Liver (tissue), 9 donors: ENCODE measurements around the gene DNAAF3. TPM values are rescaled to one million over a fixed set of nuclear protein-coding genes. Genes with fewer than 3 reads are reported as not detected.

Experiments used
- DNase-seq: peaks from one replicate; pipeline ENCODE4 v3.0.0-alpha.2; 2017; ENCODE audit warnings: low spot score
- H3K27ac ChIP-seq, 2 donors: one replicate each; pipeline ENCODE4 v1.7.0; 2013; ENCODE audit warnings: inconsistent platforms in 2 of 2, low read length in 2 of 2, control low read depth in 1 of 2, low read depth in 1 of 2, mild to moderate bottlenecking in 1 of 2
- H3K27me3 ChIP-seq, 4 donors: one replicate each; pipeline versions ENCODE4 v1.6.1 to v1.7.0; 2013; ENCODE audit warnings: low read length in 3 of 4, inconsistent platforms in 1 of 4, mild to moderate bottlenecking in 1 of 4, moderate library complexity in 1 of 4; ENCODE audit not compliant: control insufficient read depth in 4 of 4, insufficient read depth in 4 of 4
- H3K36me3 ChIP-seq, 4 donors: one replicate each; pipeline versions ENCODE4 v1.6.1 to v1.7.0; 2013; ENCODE audit warnings: low read length in 3 of 4, mild to moderate bottlenecking in 3 of 4, low read depth in 1 of 4, moderate library complexity in 1 of 4; ENCODE audit not compliant: control insufficient read depth in 4 of 4, insufficient read depth in 3 of 4
- H3K4me1 ChIP-seq, 4 donors: one replicate each; pipeline versions ENCODE4 v1.6.1 to v1.7.0; 2013; ENCODE audit warnings: low read length in 3 of 4, mild to moderate bottlenecking in 3 of 4, moderate library complexity in 1 of 4; ENCODE audit not compliant: control insufficient read depth in 4 of 4, insufficient read depth in 4 of 4
- H3K4me3 ChIP-seq, 3 donors: one replicate each; pipeline versions ENCODE4 v1.6.1 to v1.7.0; 2013; ENCODE audit warnings: low read length in 3 of 3, control low read depth in 1 of 3, low read depth in 1 of 3, mild to moderate bottlenecking in 1 of 3
- H3K9ac ChIP-seq, 2 donors: one replicate each; pipeline ENCODE4 v1.7.0; 2013; ENCODE audit warnings: low read length in 2 of 2, mild to moderate bottlenecking in 2 of 2, moderate library complexity in 2 of 2, control low read depth in 1 of 2, low read depth in 1 of 2
- H3K9me3 ChIP-seq, 4 donors: one replicate each; pipeline versions ENCODE4 v1.6.1 to v1.7.0; 2013; ENCODE audit warnings: low read length in 3 of 4; ENCODE audit not compliant: control insufficient read depth in 4 of 4
- ATF3 ChIP-seq: IDR thresholded peaks from 2 replicates; pipeline ENCODE4 v1.6.1; 2016; ENCODE audit warnings: antibody characterized with exemption
- EGR1 ChIP-seq, 2 donors: IDR thresholded peaks; 2 replicates each; pipeline ENCODE4 v1.6.1; 2016 to 2018; ENCODE audit warnings: antibody characterized with exemption in 2 of 2, low read depth in 2 of 2
- FOXA1 ChIP-seq: IDR thresholded peaks from 2 replicates; pipeline ENCODE4 v1.6.1; 2016; ENCODE audit warnings: antibody characterized with exemption
- JUND ChIP-seq, 2 donors: IDR thresholded peaks; 2 replicates each; pipeline ENCODE4 v1.6.1; 2016; ENCODE audit warnings: antibody characterized with exemption in 2 of 2
- NR2F2 ChIP-seq: IDR thresholded peaks from 2 replicates; pipeline ENCODE4 v1.6.1; 2016; ENCODE audit warnings: antibody characterized with exemption
- RAD21 ChIP-seq, 2 donors: IDR thresholded peaks; 2 replicates each; pipeline ENCODE4 v1.6.1; 2016; ENCODE audit warnings: antibody characterized with exemption in 2 of 2, mild to moderate bottlenecking in 2 of 2
- RXRA ChIP-seq, 2 donors: IDR thresholded peaks; 2 replicates each; pipeline ENCODE4 v1.6.1; 2017 to 2018; ENCODE audit warnings: antibody characterized with exemption in 2 of 2, mild to moderate bottlenecking in 1 of 2
- SP1 ChIP-seq: IDR thresholded peaks from 2 replicates; pipeline ENCODE4 v1.6.1; 2018; ENCODE audit warnings: antibody characterized with exemption, mild to moderate bottlenecking
- TAF1 ChIP-seq: conservative IDR thresholded peaks from 2 replicates; pipeline ENCODE4 v1.6.1; 2016; ENCODE audit warnings: antibody characterized with exemption, mild to moderate bottlenecking
- WGBS: extraction: QIAGEN DNeasy Blood & Tissue Kit; methylation state at CpG from one replicate; pipeline ENCODE4 v1.1.7; 2013; 5-methylcytosine and 5-hydroxymethylcytosine counted together
- polyA plus RNA-seq, 2 donors: library from polyadenylated mRNA; stranded (reverse) in 1 of 2; unstranded in 1 of 2; fragments of 200-250 nt in 1 of 2; fragments of >200 nt in 1 of 2; fragmentation: Nextera tagmentation in 1 of 2; extraction: Ambion mirVana in 1 of 2; gene quantifications; one replicate each; pipeline versions ENCODE4 v1.2.1 to v1.2.3, GENCODE V29; 2013 to 2015
- total RNA-seq, 2 donors: library from RNA; depleted of rRNA; stranded (reverse); fragments of >200 nt; gene quantifications; one replicate each; pipeline ENCODE4 v1.2.3, GENCODE V29; 2014
- TF ChIP-seq, protein P1 (sequence below): fragments of 150-350 bp; IDR thresholded peaks from 2 replicates; pipeline ENCODE4 v1.5.1; 2017; ENCODE audit warnings: improper control_type of control experiment, low read depth, low read length; ENCODE audit not compliant: missing input control
- donor health status: healthy.
- donor health status: healthy.
- donor health status: healthy.
- donor health status: healthy.
- donor health status: healthy.

Gene DNAAF3
- total and polyA plus RNA-seq, 4 donors = 0.18 to 0.64 (median 0.37) TPM

DNA sequence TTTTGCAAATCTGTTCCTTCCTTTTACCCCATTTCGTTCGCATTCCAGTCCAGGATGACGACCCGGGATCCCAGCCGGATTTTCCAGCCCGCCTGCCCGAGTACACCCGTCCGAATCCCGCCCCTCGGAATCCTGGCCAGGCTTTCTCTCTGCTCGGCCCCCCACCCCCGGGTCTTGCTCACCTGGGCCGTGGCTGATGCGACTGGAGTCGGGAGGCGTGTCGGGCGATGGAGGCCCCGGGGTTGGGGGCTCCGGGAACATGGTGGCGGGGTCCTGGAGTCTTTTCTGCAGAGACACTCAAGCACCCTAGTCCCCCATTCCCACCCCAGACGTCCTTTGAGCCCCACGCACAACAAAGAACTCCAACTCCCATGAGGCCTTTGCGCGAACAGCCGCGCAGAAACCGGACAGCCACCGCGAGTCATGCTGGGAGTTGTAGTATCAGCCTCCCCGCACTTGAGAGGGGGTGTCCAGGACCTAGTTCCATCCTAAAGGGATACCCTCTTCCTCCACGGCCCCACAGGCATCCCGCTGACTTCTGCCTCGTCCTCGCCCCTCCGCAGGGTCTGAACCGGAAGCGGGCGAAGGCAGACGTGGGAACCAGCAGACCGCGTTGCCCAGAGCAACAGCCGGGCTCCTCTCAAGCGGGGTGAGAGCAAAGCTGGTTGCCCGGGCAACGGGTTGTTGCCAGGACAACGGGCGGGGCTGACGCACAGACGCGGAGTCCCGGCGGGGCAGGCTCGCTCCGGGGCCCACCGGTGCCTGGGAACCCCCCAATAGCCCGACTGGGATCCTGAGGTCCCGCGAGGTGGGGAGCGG is 12.6 kb upstream of the DNAAF3 start (continued):
- TF ChIP-seq FOXA1 (no peak), RXRA (IDR thresholded peaks at IDR 0.05) (no peak)
- TF ChIP-seq, protein P1, sequence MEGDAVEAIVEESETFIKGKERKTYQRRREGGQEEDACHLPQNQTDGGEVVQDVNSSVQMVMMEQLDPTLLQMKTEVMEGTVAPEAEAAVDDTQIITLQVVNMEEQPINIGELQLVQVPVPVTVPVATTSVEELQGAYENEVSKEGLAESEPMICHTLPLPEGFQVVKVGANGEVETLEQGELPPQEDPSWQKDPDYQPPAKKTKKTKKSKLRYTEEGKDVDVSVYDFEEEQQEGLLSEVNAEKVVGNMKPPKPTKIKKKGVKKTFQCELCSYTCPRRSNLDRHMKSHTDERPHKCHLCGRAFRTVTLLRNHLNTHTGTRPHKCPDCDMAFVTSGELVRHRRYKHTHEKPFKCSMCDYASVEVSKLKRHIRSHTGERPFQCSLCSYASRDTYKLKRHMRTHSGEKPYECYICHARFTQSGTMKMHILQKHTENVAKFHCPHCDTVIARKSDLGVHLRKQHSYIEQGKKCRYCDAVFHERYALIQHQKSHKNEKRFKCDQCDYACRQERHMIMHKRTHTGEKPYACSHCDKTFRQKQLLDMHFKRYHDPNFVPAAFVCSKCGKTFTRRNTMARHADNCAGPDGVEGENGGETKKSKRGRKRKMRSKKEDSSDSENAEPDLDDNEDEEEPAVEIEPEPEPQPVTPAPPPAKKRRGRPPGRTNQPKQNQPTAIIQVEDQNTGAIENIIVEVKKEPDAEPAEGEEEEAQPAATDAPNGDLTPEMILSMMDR = no peak

- no peaks in the 10 kb centered on the region for H3K9me3 ChIP-seq
- H3K4me1 ChIP-seq = peaks cover 2 to 8% (median 7%) of the 10 kb centered on the region in 4 donors
- no peaks in the 10 kb centered on the region for H3K36me3 ChIP-seq
- H3K9ac ChIP-seq = no peak overlapping the region
- H3K27me3 ChIP-seq = peaks cover 3 to 12% (median 10%) of the 10 kb centered on the region in 4 donors
- TF ChIP-seq TAF1 = no peak
- no peak for TF ChIP-seq RAD21 (IDR thresholded peaks at IDR 0.05)
- no peak for TF ChIP-seq SP1
- TF ChIP-seq JUND (IDR thresholded peaks at IDR 0.05) = no peak
- no peak overlapping the region for H3K4me3 ChIP-seq
- WGBS = 26% methylated on average over 2 of the region's 2 CpGs
- DNase-seq = no peak
- no peak overlapping the region for H3K27ac ChIP-seq
Measured at GRCh38 chr19:55176076-55176475, 9.7 kb upstream of the DNAAF3 start.

GRCh38 chr19:55175117-55175867 is 8.9 kb upstream of the DNAAF3 start:
- TF ChIP-seq NR2F2 (no peak), ATF3 (no peak), EGR1 (IDR thresholded peaks at IDR 0.05; ENCODE audit: low read depth in 2 of 2) (no peak)
- TF ChIP-seq, protein P1 = no peak
- no peak overlapping the region for H3K27ac ChIP-seq
- WGBS = 56% methylated on average over 43 of the region's 43 CpGs
- H3K9ac ChIP-seq = no peak overlapping the region
- no peak for DNase-seq
- no peaks in the 10 kb centered on the region for H3K36me3 ChIP-seq
- H3K4me3 ChIP-seq = no peak overlapping the region
- H3K27me3 ChIP-seq = peaks cover 3 to 12% (median 10%) of the 10 kb centered on the region in 4 donors
- H3K4me1 ChIP-seq = peaks cover 2 to 8% (median 7%) of the 10 kb centered on the region in 4 donors
- H3K9me3 ChIP-seq = no peaks in the 10 kb centered on the region
